ENCODE measurements around the gene NINL. TPM values are rescaled to one million over a fixed set of nuclear protein-coding genes. Genes with fewer than 3 reads are reported as not detected.

NINL gene
- total and polyA plus RNA-seq, 2 of the 8 experiments (the other 6 are each of a cell fraction or from before 2014, with no cell fraction given): 15.3 to 30.0 TPM

GRCh38 chr20:25573288-25574251 is 11.8 kb downstream of the NINL start (continued):
- TF ChIP-seq GTF2F1 (IDR thresholded peaks at IDR 0.05; ENCODE audit: borderline replicate concordance, low read depth, low read length) (no peak), SP4 (IDR thresholded peaks at IDR 0.05; ENCODE audit: low read length) (no peak), SIRT6 (IDR thresholded peaks at IDR 0.05; ENCODE audit: low read length) (no peak), CBX8 (IDR thresholded peaks at IDR 0.05; ENCODE audit: borderline replicate concordance, low read depth, low read length) (no peak)
